Measurements from ENCODE around the gene SCFD2. TPM values are rescaled to one million over a fixed set of nuclear protein-coding genes. Genes with fewer than 3 reads are reported as not detected.

SCFD2 gene
- total RNA-seq, 1 experiment from 2014 or later = 8.4 TPM

DNA sequence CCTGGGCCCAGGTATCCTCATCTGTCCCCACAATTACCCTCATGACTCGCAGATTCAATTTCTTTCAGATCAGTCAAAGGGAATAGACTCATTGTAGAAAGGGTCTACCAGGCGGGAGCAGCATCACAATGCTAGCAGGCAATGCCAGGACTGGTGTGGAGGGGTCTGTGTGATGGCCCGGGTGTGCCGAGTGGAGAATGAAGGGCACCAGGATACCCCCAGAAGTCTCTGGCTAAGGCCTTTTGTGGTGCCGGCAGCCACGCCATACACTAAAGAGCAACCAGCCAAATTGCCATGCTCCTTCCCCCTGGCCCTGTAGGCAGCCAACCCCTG is 541.6 kb downstream of the SCFD2 start:
- ChIA-PET POLR2A (ENCODE audit: low non-redundant PET) (no interaction called here), CTCF (no interaction called here)
- no peak overlapping the region for H3K4me3 ChIP-seq (ENCODE audit: low read depth, low read length, poor library complexity, severe bottlenecking)
- H3K27ac ChIP-seq (ENCODE audit: low read depth, low read length, poor library complexity, severe bottlenecking) = no peak overlapping the region
- TF ChIP-seq, protein P1, sequence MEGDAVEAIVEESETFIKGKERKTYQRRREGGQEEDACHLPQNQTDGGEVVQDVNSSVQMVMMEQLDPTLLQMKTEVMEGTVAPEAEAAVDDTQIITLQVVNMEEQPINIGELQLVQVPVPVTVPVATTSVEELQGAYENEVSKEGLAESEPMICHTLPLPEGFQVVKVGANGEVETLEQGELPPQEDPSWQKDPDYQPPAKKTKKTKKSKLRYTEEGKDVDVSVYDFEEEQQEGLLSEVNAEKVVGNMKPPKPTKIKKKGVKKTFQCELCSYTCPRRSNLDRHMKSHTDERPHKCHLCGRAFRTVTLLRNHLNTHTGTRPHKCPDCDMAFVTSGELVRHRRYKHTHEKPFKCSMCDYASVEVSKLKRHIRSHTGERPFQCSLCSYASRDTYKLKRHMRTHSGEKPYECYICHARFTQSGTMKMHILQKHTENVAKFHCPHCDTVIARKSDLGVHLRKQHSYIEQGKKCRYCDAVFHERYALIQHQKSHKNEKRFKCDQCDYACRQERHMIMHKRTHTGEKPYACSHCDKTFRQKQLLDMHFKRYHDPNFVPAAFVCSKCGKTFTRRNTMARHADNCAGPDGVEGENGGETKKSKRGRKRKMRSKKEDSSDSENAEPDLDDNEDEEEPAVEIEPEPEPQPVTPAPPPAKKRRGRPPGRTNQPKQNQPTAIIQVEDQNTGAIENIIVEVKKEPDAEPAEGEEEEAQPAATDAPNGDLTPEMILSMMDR (conservative IDR thresholded peaks at IDR 0.05; ENCODE audit: low read depth, low read length) = no peak
- no peak for TF ChIP-seq EZH2 (IDR thresholded peaks at IDR 0.05; ENCODE audit: borderline replicate concordance, low read depth, low read length, poor library complexity, severe bottlenecking)
- no peaks in the 10 kb centered on the region for H3K27me3 ChIP-seq (replicated peaks; ENCODE audit: insufficient read depth, low read depth, low read length, poor library complexity)
- no peak for DNase-seq (ENCODE audit: low spot score)
- H3K36me3 ChIP-seq (ENCODE audit: insufficient read depth, low read length, poor library complexity, severe bottlenecking) = no peaks in the 10 kb centered on the region
- no peaks in the 10 kb centered on the region for H3K9me3 ChIP-seq (ENCODE audit: low read depth, low read length, poor library complexity, severe bottlenecking)
- no peaks in the 10 kb centered on the region for H3K4me1 ChIP-seq (ENCODE audit: insufficient read depth, low read length, poor library complexity, severe bottlenecking)
- intact Hi-C loops (cut with micrococcal nuclease; ENCODE audit: unreplicated experiment) = no loop called here
- BruUV-seq (replicated peaks) = no TSS peak

GRCh38 chr4:52823702-52824092 is 542.2 kb downstream of the SCFD2 start:
- TF ChIP-seq, protein P1 (conservative IDR thresholded peaks at IDR 0.05; ENCODE audit: low read depth, low read length) = no peak
- no peak for TF ChIP-seq EZH2 (IDR thresholded peaks at IDR 0.05; ENCODE audit: borderline replicate concordance, low read depth, low read length, poor library complexity, severe bottlenecking)
- POLR2A ChIA-PET (ENCODE audit: low non-redundant PET) = no interaction called here
- no peak overlapping the region for H3K27ac ChIP-seq (ENCODE audit: low read depth, low read length, poor library complexity, severe bottlenecking)
- intact Hi-C loops (cut with micrococcal nuclease; ENCODE audit: unreplicated experiment) = no loop called here
- CTCF ChIA-PET = no interaction called here
- no peaks in the 10 kb centered on the region for H3K27me3 ChIP-seq (replicated peaks; ENCODE audit: insufficient read depth, low read depth, low read length, poor library complexity)
- no TSS peak for BruUV-seq (replicated peaks)
- no peaks in the 10 kb centered on the region for H3K9me3 ChIP-seq (ENCODE audit: low read depth, low read length, poor library complexity, severe bottlenecking)
- DNase-seq (ENCODE audit: low spot score) = no peak
- H3K4me3 ChIP-seq (ENCODE audit: low read depth, low read length, poor library complexity, severe bottlenecking) = no peak overlapping the region
- no peaks in the 10 kb centered on the region for H3K4me1 ChIP-seq (ENCODE audit: insufficient read depth, low read length, poor library complexity, severe bottlenecking)
- no peaks in the 10 kb centered on the region for H3K36me3 ChIP-seq (ENCODE audit: insufficient read depth, low read length, poor library complexity, severe bottlenecking)

Other genes with a start within 250 kb of the SCFD2 start
- gene FIP1L1, start 11.6 kb upstream of the SCFD2 start, total RNA-seq (2021) = 30.9 and 40.0 TPM in 2 replicates
- gene LNX1, start 225.4 kb upstream of the SCFD2 start, total RNA-seq (2021) = 0.33 TPM in 1 of 2 replicates, not detected in the other

Measured in A673 (cell line).